CD14-positive monocyte (primary cell): ENCODE data around the gene KDM2A. TPM values are rescaled to one million over a fixed set of nuclear protein-coding genes. Genes with fewer than 3 reads are reported as not detected.

Experiments
- DNase-seq, 3 donors: peaks; one replicate each; pipeline ENCODE4 v3.0.0-alpha.2; 2011 to 2022
- H2AFZ ChIP-seq: 2 replicates; pipeline ENCODE4 v1.6.0; 2012; ENCODE audit warnings: mild to moderate bottlenecking, low read depth, low read length, inconsistent platforms; ENCODE audit not compliant: insufficient read depth, poor library complexity, severe bottlenecking
- H3K27ac ChIP-seq, 2 donors: 1 replicate in 1 of 2; 2 replicates in 1 of 2; pipeline ENCODE4 v1.5.1; 2012 to 2013; ENCODE audit warnings: low read length in 2 of 2, control low read depth in 1 of 2, inconsistent platforms in 1 of 2, low read depth in 1 of 2, mild to moderate bottlenecking in 1 of 2
- H3K27me3 ChIP-seq, 2 donors: one replicate each; pipeline versions ENCODE4 v1.6.0 to v1.6.1; 2011 to 2013; ENCODE audit warnings: low read length in 2 of 2; ENCODE audit not compliant: control insufficient read depth in 2 of 2, insufficient read depth in 2 of 2
- H3K36me3 ChIP-seq, 2 donors: replicated peaks in 1 of 2; 1 replicate in 1 of 2; 2 replicates in 1 of 2; pipeline versions ENCODE4 v1.5.1 to v1.6.1; 2012 to 2013; ENCODE audit warnings: low read length in 2 of 2, control low read depth in 1 of 2, inconsistent platforms in 1 of 2, mild to moderate bottlenecking in 1 of 2; ENCODE audit not compliant: insufficient read depth in 2 of 2, control insufficient read depth in 1 of 2
- H3K4me1 ChIP-seq, 2 donors: 1 replicate in 1 of 2; 2 replicates in 1 of 2; pipeline versions ENCODE4 v1.5.1 to v1.6.1; 2012 to 2013; ENCODE audit warnings: low read length in 2 of 2, control low read depth in 1 of 2, inconsistent platforms in 1 of 2, mild to moderate bottlenecking in 1 of 2, moderate library complexity in 1 of 2; ENCODE audit not compliant: insufficient read depth in 2 of 2, control insufficient read depth in 1 of 2
- H3K4me2 ChIP-seq: replicated peaks from 2 replicates; pipeline ENCODE3; 2012; ENCODE audit warnings: low read length, moderate library complexity, mild to moderate bottlenecking; ENCODE audit not compliant: poor library complexity, severe bottlenecking; ENCODE audit errors: extremely low read depth
- H3K4me3 ChIP-seq, 3 experiments: fragments of 200-600 bp in 1 of 3; sonication (generic) in 1 of 3; replicated peaks in 1 of 3; 1 replicate in 2 of 3; 2 replicates in 1 of 3; pipeline ENCODE4 v1.5.1; 2011 to 2013; ENCODE audit warnings: low read length in 3 of 3, mild to moderate bottlenecking in 3 of 3, control low read depth in 2 of 3, low read depth in 2 of 3, inconsistent platforms in 1 of 3, moderate library complexity in 1 of 3
- H3K79me2 ChIP-seq: 2 replicates; pipeline ENCODE4 v1.6.0; 2012; ENCODE audit warnings: mild to moderate bottlenecking, control low read depth, inconsistent platforms, low read length, moderate library complexity; ENCODE audit not compliant: insufficient read depth
- H3K9ac ChIP-seq: 2 replicates; pipeline ENCODE4 v1.6.0; 2017; ENCODE audit warnings: low read length, mild to moderate bottlenecking; ENCODE audit not compliant: insufficient read depth, poor library complexity, severe bottlenecking
- H3K9me3 ChIP-seq, 2 donors: replicated peaks in 1 of 2; 1 replicate in 1 of 2; 2 replicates in 1 of 2; pipeline versions ENCODE4 v1.5.1 to v1.6.1; 2012 to 2013; ENCODE audit warnings: low read length in 2 of 2, control low read depth in 1 of 2; ENCODE audit not compliant: control insufficient read depth in 1 of 2, insufficient read depth in 1 of 2
- H4K20me1 ChIP-seq: 2 replicates; pipeline ENCODE4 v1.6.0; 2012; ENCODE audit warnings: mild to moderate bottlenecking, low read length, control low read depth, moderate library complexity; ENCODE audit not compliant: insufficient read depth
- H3K27ac Mint-ChIP-seq, 7 donors: one replicate each; pipeline ENCODE4 v1.8.0; 2020; ENCODE audit warnings: mild to moderate bottlenecking in 7 of 7, mixed read lengths in 7 of 7, moderate library complexity in 6 of 7, inconsistent platforms in 2 of 7
- H3K27me3 Mint-ChIP-seq, 3 donors: one replicate each; pipeline ENCODE4 v1.8.0; 2021 to 2022; ENCODE audit warnings: low read depth in 3 of 3, mild to moderate bottlenecking in 3 of 3, mixed read lengths in 3 of 3, moderate library complexity in 3 of 3, inconsistent platforms in 1 of 3
- H3K36me3 Mint-ChIP-seq, 2 donors: one replicate each; pipeline ENCODE4 v1.8.0; 2020; ENCODE audit warnings: mixed read lengths in 2 of 2, inconsistent platforms in 1 of 2, mild to moderate bottlenecking in 1 of 2
- H3K4me1 Mint-ChIP-seq: one replicate; pipeline ENCODE4 v1.8.0; 2020; ENCODE audit warnings: mild to moderate bottlenecking, mixed read lengths
- H3K4me3 Mint-ChIP-seq, 2 donors: one replicate each; pipeline ENCODE4 v1.8.0; 2020; ENCODE audit warnings: mild to moderate bottlenecking in 2 of 2, mixed read lengths in 2 of 2, moderate library complexity in 1 of 2
- H3K9me3 Mint-ChIP-seq, 7 donors: one replicate each; pipeline ENCODE4 v1.8.0; 2020 to 2022; ENCODE audit warnings: mixed read lengths in 7 of 7, mild to moderate bottlenecking in 6 of 7, moderate library complexity in 6 of 7, inconsistent platforms in 2 of 7
- CTCF ChIP-seq: fragments of 200-600 bp; IDR thresholded peaks from one replicate; pipeline ENCODE4 v1.8.0; 2022; ENCODE audit warnings: antibody characterized with exemption, mild to moderate bottlenecking
- WGBS: methylation state at CpG from one replicate; pipeline ENCODE4 v1.1.5; 2013; ENCODE audit warnings: missing lambda C conversion rate; ENCODE audit not compliant: insufficient coverage; 5-methylcytosine and 5-hydroxymethylcytosine counted together
- intact Hi-C, 2 donors: fragments of 100-400 bp; cut with micrococcal nuclease; formaldehyde crosslinking; loops; one replicate each; pipeline versions ENCODE4 v1.15.0 to v1.15.1; 2023
- polyA plus RNA-seq, 3 donors: library from polyadenylated mRNA; depleted of rRNA in 1 of 3; unstranded in 2 of 3; stranded (reverse) in 1 of 3; fragments of 300-500 nt in 2 of 3; fragments of >200 nt in 1 of 3; fragmentation: Illumina TruSeq in 2 of 3; gene quantifications; 1 replicate in 2 of 3; 2 replicates in 1 of 3; pipeline ENCODE4 v1.2.3, GENCODE V29; 2012 to 2021

The KDM2A gene
- polyA plus RNA-seq, 3 donors, result 2.6 to 98.9 (median 3.9) TPM

- H3K36me3 ChIP-seq, result no peaks in the 10 kb centered on the region
- no peaks in the 10 kb centered on the region for H3K79me2 ChIP-seq
- H4K20me1 ChIP-seq, result no peaks in the 10 kb centered on the region
- no peak overlapping the region for H3K9ac ChIP-seq
- Mint-ChIP-seq H3K27ac (peak overlapping the region in 4 of 7 donors; percentile 4 to 86 (median 64)), H3K4me3 (no peak overlapping the region), H3K27me3 (peaks cover 11 to 34% (median 32%) of the 10 kb centered on the region in 3 donors), H3K4me1 (peaks cover 20% of the 10 kb centered on the region), H3K9me3 (peaks cover 0 to 12% (median 0%) of the 10 kb centered on the region in 7 donors), H3K36me3 (no peaks in the 10 kb centered on the region)
- no peak overlapping the region for H2AFZ ChIP-seq
- intact Hi-C loops, result no loop called here
- WGBS, result 91% methylated on average over 6 of the region's 11 CpGs
- peaks cover 17 to 31% of the 10 kb centered on the region in 2 donors for H3K4me1 ChIP-seq
- H3K4me2 ChIP-seq, result no peak overlapping the region
- no peak for TF ChIP-seq CTCF
- H3K27me3 ChIP-seq, result peaks cover 0 to 9% of the 10 kb centered on the region in 2 donors
- H3K9me3 ChIP-seq, result no peaks in the 10 kb centered on the region
- no peak overlapping the region for H3K27ac ChIP-seq
- no peak overlapping the region for H3K4me3 ChIP-seq
- DNase-seq, result peak in 1 of 3 donors; percentile 3
Measured at GRCh38 chr11:67072295-67072694, 46.8 kb upstream of the KDM2A start.

- intact Hi-C loops, result no loop called here
Measured at GRCh38 chr11:67073908-67074307, 45.2 kb upstream of the KDM2A start.

More at GRCh38 chr11:67073908-67074307, 45.2 kb upstream of the KDM2A start:
- Histone ChIP-seq H3K4me2 (no peak overlapping the region), H3K36me3 (no peaks in the 10 kb centered on the region), H3K79me2 (no peaks in the 10 kb centered on the region), H3K4me1 (peaks cover 32 to 47% of the 10 kb centered on the region in 2 donors), H3K9ac (no peak overlapping the region), H3K9me3 (no peaks in the 10 kb centered on the region), H3K27me3 (peaks cover 0 to 9% of the 10 kb centered on the region in 2 donors), H3K4me3 (no peak overlapping the region), H3K27ac (no peak overlapping the region), H2AFZ (no peak overlapping the region), H4K20me1 (no peaks in the 10 kb centered on the region)
- TF ChIP-seq CTCF, result no peak
- Mint-ChIP-seq H3K9me3 (peaks cover 0 to 13% (median 0%) of the 10 kb centered on the region in 7 donors), H3K4me1 (peaks cover 33% of the 10 kb centered on the region), H3K27me3 (peaks cover 3 to 33% (median 28%) of the 10 kb centered on the region in 3 donors), H3K4me3 (no peak overlapping the region), H3K36me3 (no peaks in the 10 kb centered on the region), H3K27ac (peak overlapping the region in 1 of 7 donors; percentile 46)
- 97% methylated on average over 9 of the region's 9 CpGs for WGBS
- DNase-seq, result no peak
